Stimulated activated CD4-positive, alpha-beta T cell treated with anti-CD3 and anti-CD28 coated beads, Interleukin-12 subunit alpha, Interleukin-12 subunit beta, amount 100 ng/mL, for 4 hours (primary cell): ENCODE measurements around the gene EIPR1.
"Not testable (repeated sequence)": the region's sequence is repeated elsewhere in the genome, so short reads cannot be mapped to it uniquely, and the experiment has no call there.

Source experiments
- DNase-seq: peaks from one replicate; pipeline ENCODE4 v3.0.0-alpha.2; 2020

The EIPR1 gene

GRCh38 chr2:3399829-3400228 lies 22.2 kb upstream of the EIPR1 start:
- no peak for DNase-seq

GRCh38 chr2:3399381-3399780 lies 21.8 kb upstream of the EIPR1 start:
- DNase-seq: no peak

GRCh38 chr2:3398857-3399256 lies 21.2 kb upstream of the EIPR1 start:
- DNase-seq: no peak

GRCh38 chr2:3396920-3397559 lies 19.4 kb upstream of the EIPR1 start:
- no peak for DNase-seq

GRCh38 chr2:3392216-3392615 lies 14.6 kb upstream of the EIPR1 start:
- no peak for DNase-seq

GRCh38 chr2:3390041-3390440 lies 12.4 kb upstream of the EIPR1 start:
- DNase-seq: no peak

- no peak for DNase-seq
Measured at GRCh38 chr2:3389193-3389592, 11.6 kb upstream of the EIPR1 start.

- DNase-seq: no peak
Measured at GRCh38 chr2:3388412-3388738, 10.8 kb upstream of the EIPR1 start.

GRCh38 chr2:3387644-3388411 lies 10.2 kb upstream of the EIPR1 start:
- no peak for DNase-seq

- DNase-seq: no peak
Measured at GRCh38 chr2:3387011-3387410, 9.4 kb upstream of the EIPR1 start.

- no peak for DNase-seq
Measured at GRCh38 chr2:3386448-3386958, 8.9 kb upstream of the EIPR1 start.

- DNase-seq: peak; percentile 93
Measured at GRCh38 chr2:3379647-3380534, 2.3 kb upstream of the EIPR1 start, which contains the start of gene TRAPPC12. Gene TRAPPC12 (plus strand): TSS chr2:3379694. CDS start chr2:3387624, 7,930 bp downstream.

- no peak for DNase-seq
Measured at GRCh38 chr2:3379339-3379646, 1.7 kb upstream of the EIPR1 start.

- no peak for DNase-seq
Measured at GRCh38 chr2:3377279-3377611, 373 bp downstream of the EIPR1 start.

- DNase-seq: no peak
Measured at GRCh38 chr2:3376821-3377220, 797 bp downstream of the EIPR1 start.

GRCh38 chr2:3369340-3370181 lies 8.1 kb downstream of the EIPR1 start:
- DNase-seq: not testable (repeated sequence)

- no peak for DNase-seq
Measured at GRCh38 chr2:3368261-3368722, 9.3 kb downstream of the EIPR1 start.

- no peak for DNase-seq
Measured at GRCh38 chr2:3365219-3365618, 12.4 kb downstream of the EIPR1 start.

- no peak for DNase-seq
Measured at GRCh38 chr2:3361518-3362389, 15.9 kb downstream of the EIPR1 start.

- DNase-seq: no peak
Measured at GRCh38 chr2:3357926-3358325, 19.7 kb downstream of the EIPR1 start.

GRCh38 chr2:3357446-3357845 lies 20.2 kb downstream of the EIPR1 start:
- not testable (repeated sequence) for DNase-seq

- DNase-seq: no peak
Measured at GRCh38 chr2:3356799-3357198, 20.8 kb downstream of the EIPR1 start.
